A673 (cell line): ENCODE results near the gene HOXB9. TPM values are rescaled to one million over a fixed set of nuclear protein-coding genes. Genes with fewer than 3 reads are reported as not detected.
A peak's percentile ranks its signal among the peaks of the same experiment; 100 is the strongest.

Experiments used
- BruUV-seq: library from RNA; stranded (reverse); fragments of 400-500 nt; replicated peaks from 2 replicates; lab custom pipeline; 2021; lab: Mats Ljungman, UMichigan
- CTCF ChIA-PET: fragments of 300-600 bp; sonication (Branson Sonifier 250); formaldehyde crosslinking; loops from one replicate; lab custom pipeline; 2022; ENCODE audit warnings: antibody characterized with exemption; lab: Charles Lee
- POLR2A ChIA-PET: fragments of 300-600 bp; sonication (Branson Sonifier 250); formaldehyde crosslinking; loops from one replicate; lab custom pipeline; 2022; ENCODE audit warnings: antibody characterized with exemption; ENCODE audit not compliant: low non-redundant PET; lab: Charles Lee
- DNase-seq: peaks from one replicate; pipeline ENCODE4 v3.0.0-alpha.2; 2015; ENCODE audit warnings: low spot score
- H3K27ac ChIP-seq: fragments of 200-600 bp; sonication (generic); 2 replicates; pipeline ENCODE4 v1.5.1; 2016; ENCODE audit warnings: mixed run types, low read depth, mild to moderate bottlenecking, mixed read lengths, antibody characterized with exemption, low read length; ENCODE audit not compliant: poor library complexity, severe bottlenecking
- H3K27me3 ChIP-seq: fragments of 200-600 bp; sonication (generic); replicated peaks from 2 replicates; pipeline ENCODE4 v1.6.1; 2017; ENCODE audit warnings: mixed run types, low read depth, mild to moderate bottlenecking, mixed read lengths, antibody characterized with exemption, low read length; ENCODE audit not compliant: insufficient read depth, poor library complexity
- H3K36me3 ChIP-seq: fragments of 200-600 bp; sonication (generic); 2 replicates; pipeline ENCODE4 v1.6.1; 2016; ENCODE audit warnings: mixed run types, mild to moderate bottlenecking, mixed read lengths, antibody characterized with exemption, low read length; ENCODE audit not compliant: insufficient read depth, poor library complexity, severe bottlenecking
- H3K4me1 ChIP-seq: fragments of 200-600 bp; sonication (generic); 2 replicates; pipeline ENCODE4 v1.6.1; 2017; ENCODE audit warnings: mixed run types, mild to moderate bottlenecking, mixed read lengths, antibody characterized with exemption, low read length; ENCODE audit not compliant: insufficient read depth, poor library complexity, severe bottlenecking
- H3K4me3 ChIP-seq: fragments of 200-600 bp; sonication (generic); 2 replicates; pipeline ENCODE4 v1.5.1; 2016; ENCODE audit warnings: low read depth, mixed run types, mild to moderate bottlenecking, mixed read lengths, low read length; ENCODE audit not compliant: poor library complexity, severe bottlenecking
- H3K9me3 ChIP-seq: fragments of 200-600 bp; sonication (generic); 2 replicates; pipeline ENCODE4 v1.6.1; 2016; ENCODE audit warnings: mixed run types, low read depth, mild to moderate bottlenecking, mixed read lengths, antibody characterized with exemption, low read length; ENCODE audit not compliant: poor library complexity, severe bottlenecking
- EZH2 ChIP-seq: fragments of 200-600 bp; sonication (generic); IDR thresholded peaks from 2 replicates; pipeline ENCODE4 v1.6.1; 2017; ENCODE audit warnings: borderline replicate concordance, low read depth, mild to moderate bottlenecking, mixed read lengths, antibody characterized with exemption, low read length; ENCODE audit not compliant: poor library complexity, severe bottlenecking
- intact Hi-C: fragments of 100-400 bp; cut with micrococcal nuclease; formaldehyde crosslinking; loops from one replicate; pipeline ENCODE4 v1.10.0; 2022; ENCODE audit not compliant: unreplicated experiment
- total RNA-seq: library from RNA; stranded (reverse); gene quantifications from 2 replicates; pipeline ENCODE4 v1.2.3, GENCODE V29; 2021
- TF ChIP-seq, protein P1 (sequence below): fragments of 300-800, 200-600 bp; sonication (generic); conservative IDR thresholded peaks from 2 replicates; pipeline ENCODE4 v1.5.1; 2017; ENCODE audit warnings: low read depth, mild to moderate bottlenecking, antibody characterized with exemption, low read length, moderate library complexity, mixed read lengths

HOXB9 gene
- total RNA-seq, 1 experiment from 2014 or later, result 8.2 TPM

DNA sequence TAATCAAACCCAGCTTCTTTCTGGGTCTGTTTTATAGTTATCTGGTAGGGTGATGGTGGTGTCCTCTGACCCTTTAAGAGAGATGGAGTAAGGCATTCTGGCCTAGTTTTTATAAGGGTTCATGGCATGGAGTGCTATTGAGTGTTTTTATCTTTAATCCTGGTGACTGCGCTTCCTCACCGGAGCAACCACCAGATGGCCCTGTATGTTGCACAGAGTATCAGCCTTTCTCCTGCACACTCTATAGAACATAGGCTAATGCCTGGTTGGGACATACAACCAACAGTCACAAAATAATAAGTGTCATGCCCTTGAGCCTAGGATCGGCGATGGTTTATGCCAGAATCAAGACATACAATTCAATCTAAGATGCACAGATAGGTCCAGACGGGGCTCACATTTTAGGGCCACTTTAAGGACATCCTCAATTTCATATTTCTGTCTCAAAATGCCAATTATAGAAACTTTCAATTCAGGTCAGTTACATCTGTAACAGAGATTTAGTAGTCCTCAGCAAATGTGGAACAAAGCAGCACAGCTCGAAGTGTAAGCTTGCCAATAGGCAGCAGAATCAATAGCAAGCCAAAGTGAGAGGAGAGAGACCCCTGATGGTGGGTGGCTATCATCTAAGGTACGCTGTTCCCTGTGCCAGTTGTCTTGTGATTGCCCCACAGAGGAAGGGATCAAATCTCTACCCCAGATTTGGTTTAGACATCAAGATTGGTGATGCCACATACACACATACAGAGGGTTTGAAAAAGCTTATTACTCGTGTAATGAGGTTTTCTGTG lies 37.2 kb upstream of the HOXB9 start:
- no peaks in the 10 kb centered on the region for H3K9me3 ChIP-seq
- ChIA-PET POLR2A (interaction anchor here (0.7 kb wide), 1 partner anchor 229 kb away, joined by 7 read pairs; the partner anchor contains the start of gene ATP5MC1), CTCF (interaction anchor here (0.6 to 2.2 kb wide), 3 partner anchors 27 to 216 kb away, joined by 3 to 10 read pairs (median 4); no protein-coding TSS in a partner anchor)
- BruUV-seq, result no TSS peak
- H3K4me1 ChIP-seq, result no peaks in the 10 kb centered on the region
- DNase-seq, result peak; percentile 44
- intact Hi-C loops, result no loop called here
- TF ChIP-seq, protein P1, sequence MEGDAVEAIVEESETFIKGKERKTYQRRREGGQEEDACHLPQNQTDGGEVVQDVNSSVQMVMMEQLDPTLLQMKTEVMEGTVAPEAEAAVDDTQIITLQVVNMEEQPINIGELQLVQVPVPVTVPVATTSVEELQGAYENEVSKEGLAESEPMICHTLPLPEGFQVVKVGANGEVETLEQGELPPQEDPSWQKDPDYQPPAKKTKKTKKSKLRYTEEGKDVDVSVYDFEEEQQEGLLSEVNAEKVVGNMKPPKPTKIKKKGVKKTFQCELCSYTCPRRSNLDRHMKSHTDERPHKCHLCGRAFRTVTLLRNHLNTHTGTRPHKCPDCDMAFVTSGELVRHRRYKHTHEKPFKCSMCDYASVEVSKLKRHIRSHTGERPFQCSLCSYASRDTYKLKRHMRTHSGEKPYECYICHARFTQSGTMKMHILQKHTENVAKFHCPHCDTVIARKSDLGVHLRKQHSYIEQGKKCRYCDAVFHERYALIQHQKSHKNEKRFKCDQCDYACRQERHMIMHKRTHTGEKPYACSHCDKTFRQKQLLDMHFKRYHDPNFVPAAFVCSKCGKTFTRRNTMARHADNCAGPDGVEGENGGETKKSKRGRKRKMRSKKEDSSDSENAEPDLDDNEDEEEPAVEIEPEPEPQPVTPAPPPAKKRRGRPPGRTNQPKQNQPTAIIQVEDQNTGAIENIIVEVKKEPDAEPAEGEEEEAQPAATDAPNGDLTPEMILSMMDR, result peak; percentile 60
- no peak for TF ChIP-seq EZH2
- H3K27ac ChIP-seq, result no peak overlapping the region
- H3K27me3 ChIP-seq, result no peaks in the 10 kb centered on the region
- no peaks in the 10 kb centered on the region for H3K36me3 ChIP-seq
- H3K4me3 ChIP-seq, result no peak overlapping the region

DNA sequence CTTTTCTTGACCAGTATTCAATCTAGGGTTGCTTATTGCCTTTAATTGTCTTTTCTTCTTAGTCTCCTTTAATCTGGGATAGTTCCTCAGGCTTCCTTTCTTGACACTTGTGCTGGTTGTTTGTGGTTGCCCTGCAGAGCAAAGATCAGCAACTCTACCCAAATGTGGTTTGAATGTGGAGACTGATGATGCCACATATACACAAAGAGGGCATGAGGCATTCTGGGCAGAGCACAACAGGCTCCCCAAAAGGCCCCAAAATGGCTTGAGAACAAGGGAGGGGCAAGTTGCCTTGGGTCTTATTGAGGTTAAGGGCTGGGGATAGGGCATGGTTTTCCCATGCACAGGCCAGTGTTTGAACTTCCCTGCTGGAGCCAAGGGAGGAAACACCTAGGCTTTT lies 29.8 kb upstream of the HOXB9 start:
- H3K9me3 ChIP-seq, result no peaks in the 10 kb centered on the region
- ChIA-PET POLR2A (no interaction called here), CTCF (no interaction called here)
- H3K27me3 ChIP-seq, result no peaks in the 10 kb centered on the region
- TF ChIP-seq, protein P1, result no peak
- TF ChIP-seq EZH2, result no peak
- no peak overlapping the region for H3K27ac ChIP-seq
- H3K4me1 ChIP-seq, result no peaks in the 10 kb centered on the region
- no TSS peak for BruUV-seq
- DNase-seq, result no peak
- no peaks in the 10 kb centered on the region for H3K36me3 ChIP-seq
- intact Hi-C loops, result no loop called here
- H3K4me3 ChIP-seq, result no peak overlapping the region

DNA sequence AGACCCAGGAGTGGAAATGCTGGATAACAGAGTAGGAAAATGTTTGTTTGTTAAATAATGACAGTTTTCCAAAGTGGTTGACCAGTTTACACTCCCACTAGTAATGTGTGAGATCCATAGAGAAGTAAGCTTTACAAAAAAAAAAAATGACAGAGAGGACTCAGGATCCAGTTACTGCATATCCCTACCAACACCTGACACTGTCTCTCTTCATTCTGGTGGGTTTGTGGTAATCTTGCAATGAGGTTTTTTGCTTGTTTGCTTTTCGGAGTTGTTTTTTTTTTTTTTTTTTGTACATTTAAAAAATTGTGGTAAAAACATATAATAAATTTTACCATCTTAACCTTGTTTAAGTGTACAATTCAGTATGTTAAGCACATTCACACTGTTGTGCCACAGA lies 23.6 kb upstream of the HOXB9 start:
- Histone ChIP-seq H3K36me3 (no peaks in the 10 kb centered on the region), H3K27me3 (no peaks in the 10 kb centered on the region), H3K9me3 (no peaks in the 10 kb centered on the region), H3K27ac (no peak overlapping the region), H3K4me1 (peaks cover 6% of the 10 kb centered on the region), H3K4me3 (no peak overlapping the region)
- ChIA-PET POLR2A (no interaction called here), CTCF (interaction anchor here (0.7 kb wide), 1 partner anchor 590 kb away, joined by 3 read pairs; no protein-coding TSS in a partner anchor)
- no TSS peak for BruUV-seq
- no peak for DNase-seq
- intact Hi-C loops, result no loop called here
- TF ChIP-seq EZH2, result no peak
- TF ChIP-seq, protein P1, result no peak
